ENCODE measurements around the gene VENTX.

Gene VENTX

GRCh38 chr10:133274751-133275683 is 37.4 kb downstream of the VENTX start:
- no peak for DNase-seq

GRCh38 chr10:133275684-133276092 is 38.0 kb downstream of the VENTX start:
- DNase-seq: no peak

GRCh38 chr10:133276100-133276434 is 38.4 kb downstream of the VENTX start:
- no peak for DNase-seq

- DNase-seq: no peak
Measured at GRCh38 chr10:133276435-133277201, 39.0 kb downstream of the VENTX start, which contains the start of gene ADAM8. Gene ADAM8, minus strand, starts transcription at chr10:133276868. Its CDS starts 51 bp downstream, at chr10:133276817.

GRCh38 chr10:133277277-133277992 is 39.8 kb downstream of the VENTX start:
- DNase-seq: no peak

GRCh38 chr10:133277993-133278576 is 40.4 kb downstream of the VENTX start:
- no peak for DNase-seq

GRCh38 chr10:133278577-133279265 is 41.1 kb downstream of the VENTX start:
- no peak for DNase-seq

- no peak for DNase-seq
Measured at GRCh38 chr10:133279326-133280226, 41.9 kb downstream of the VENTX start.

GRCh38 chr10:133280391-133281059 is 42.9 kb downstream of the VENTX start:
- DNase-seq: no peak

- DNase-seq: no peak
Measured at GRCh38 chr10:133281084-133281483, 43.4 kb downstream of the VENTX start.

GRCh38 chr10:133281628-133282372 is 44.1 kb downstream of the VENTX start:
- DNase-seq: no peak

GRCh38 chr10:133282846-133283390 is 45.3 kb downstream of the VENTX start:
- no peak for DNase-seq

- no peak for DNase-seq
Measured at GRCh38 chr10:133283931-133284330, 46.3 kb downstream of the VENTX start.

GRCh38 chr10:133285217-133285616 is 47.6 kb downstream of the VENTX start:
- no peak for DNase-seq

GRCh38 chr10:133286366-133286765 is 48.7 kb downstream of the VENTX start:
- no peak for DNase-seq

- DNase-seq: no peak
Measured at GRCh38 chr10:133287832-133288500, 50.3 kb downstream of the VENTX start.

GRCh38 chr10:133289761-133290160 is 52.1 kb downstream of the VENTX start:
- DNase-seq: no peak
